HepG2 (cell line): Measurements from ENCODE around the gene ZNF277. TPM values are rescaled to one million over a fixed set of nuclear protein-coding genes. Genes with fewer than 3 reads are reported as not detected.

Experiments
- JUND ChIP-seq: sonication (generic); formaldehyde crosslinking; IDR thresholded peaks from 2 replicates; pipeline ENCODE4 v1.8.0; 2022; ENCODE audit warnings: mild to moderate bottlenecking, missing genetic modification reagents
- POLR2AphosphoS5 ChIP-seq: IDR thresholded peaks from 2 replicates; pipeline ENCODE4 v1.6.1; 2012; ENCODE audit warnings: low read depth, low read length
- RARG ChIP-seq: sonication (generic); formaldehyde crosslinking; IDR thresholded peaks from 2 replicates; pipeline ENCODE4 v1.4.0; 2020; ENCODE audit warnings: low read depth, mild to moderate bottlenecking, missing genetic modification reagents
- SOX13 ChIP-seq, 3 experiments: fragments of 450-650 bp in 1 of 3; sonication (generic) in 1 of 3; formaldehyde crosslinking in 1 of 3; IDR thresholded peaks in 2 of 3; conservative IDR thresholded peaks in 1 of 3; 2 replicates each; pipeline versions ENCODE4 v1.5.0 to v1.6.1; 2016 to 2020; ENCODE audit warnings: antibody characterized with exemption in 1 of 3, mild to moderate bottlenecking in 1 of 3, missing compliant biosample characterization in 1 of 3, missing genetic modification reagents in 1 of 3, moderate library complexity in 1 of 3
- SP140L ChIP-seq: sonication (generic); formaldehyde crosslinking; IDR thresholded peaks from 2 replicates; pipeline ENCODE4 v1.4.0; 2020; ENCODE audit warnings: missing genetic modification reagents, borderline replicate concordance
- ZNF235 ChIP-seq: sonication (generic); formaldehyde crosslinking; IDR thresholded peaks from 2 replicates; pipeline ENCODE4 v1.8.1; 2023; ENCODE audit warnings: mild to moderate bottlenecking, missing genetic modification reagents, borderline replicate concordance
- polyA plus RNA-seq, 8 experiments: library from polyadenylated mRNA; depleted of rRNA in 3 of 8; stranded (reverse) in 7 of 8; unstranded in 1 of 8; fragments of >200 nt; fragmentation: Illumina TruSeq in 4 of 8; extraction: Trizol in 4 of 8; gene quantifications; 2 replicates each; pipeline versions ENCODE4 v1.2.1 to v1.2.3, GENCODE V29; 2011 to 2016; ENCODE audit warnings: low read depth in 4 of 8, missing spikeins in 1 of 8, mixed read lengths in 1 of 8; ENCODE audit not compliant: insufficient read depth in 1 of 8
- total RNA-seq, 5 experiments: library from RNA; depleted of rRNA; stranded (reverse); fragments of >200 nt; fragmentation: Illumina TruSeq; extraction: Trizol; gene quantifications; 2 replicates each; pipeline ENCODE4 v1.2.3, GENCODE V29; 2016; ENCODE audit warnings: low read depth in 1 of 5
- TF ChIP-seq, protein P1 (sequence below): sonication (generic); formaldehyde crosslinking; IDR thresholded peaks from 2 replicates; pipeline ENCODE4 v1.4.0; 2020; ENCODE audit warnings: missing genetic modification reagents, mild to moderate bottlenecking, borderline replicate concordance
- TF ChIP-seq, protein P2 (sequence below): fragments of 450-650 bp; IDR thresholded peaks from 2 replicates; pipeline ENCODE4 v1.6.1; 2017; ENCODE audit warnings: mild to moderate bottlenecking

ZNF277 gene
- total and polyA plus RNA-seq, 2 of the 13 experiments (the other 11 are each of a cell fraction or from before 2014, with no cell fraction given) = 29.1 to 30.1 TPM

DNA sequence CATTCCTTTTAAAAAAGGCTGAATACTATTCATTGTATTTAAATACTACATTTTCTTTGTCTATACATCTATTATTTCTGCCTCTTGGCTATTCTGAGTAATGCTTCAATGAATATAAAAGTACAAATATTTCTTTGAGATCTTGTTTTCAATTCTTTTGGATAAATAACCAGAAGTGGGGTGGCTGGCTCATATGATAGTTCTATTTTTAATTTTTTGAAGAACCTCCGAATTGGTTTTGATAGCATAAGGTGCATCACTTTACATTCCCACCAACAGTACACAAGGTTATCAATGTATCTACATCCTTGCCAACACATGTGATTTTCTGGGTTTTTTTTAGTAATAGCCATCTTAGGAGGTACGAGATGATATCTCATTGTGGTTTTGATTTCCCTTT lies 72.5 kb downstream of the ZNF277 start (continued):
- TF ChIP-seq SOX13 (IDR thresholded peaks at IDR 0.05) = no peak
- no peak for TF ChIP-seq SOX13 (CRISPR knock-in tag; conservative IDR thresholded peaks at IDR 0.05 in 1 of 2, IDR thresholded peaks at IDR 0.05 in 1 of 2)
- TF ChIP-seq JUND (CRISPR knock-in tag) = no peak
- TF ChIP-seq RARG (CRISPR knock-in tag) = no peak
- no peak for TF ChIP-seq SP140L (CRISPR knock-in tag)
- TF ChIP-seq, protein P1, sequence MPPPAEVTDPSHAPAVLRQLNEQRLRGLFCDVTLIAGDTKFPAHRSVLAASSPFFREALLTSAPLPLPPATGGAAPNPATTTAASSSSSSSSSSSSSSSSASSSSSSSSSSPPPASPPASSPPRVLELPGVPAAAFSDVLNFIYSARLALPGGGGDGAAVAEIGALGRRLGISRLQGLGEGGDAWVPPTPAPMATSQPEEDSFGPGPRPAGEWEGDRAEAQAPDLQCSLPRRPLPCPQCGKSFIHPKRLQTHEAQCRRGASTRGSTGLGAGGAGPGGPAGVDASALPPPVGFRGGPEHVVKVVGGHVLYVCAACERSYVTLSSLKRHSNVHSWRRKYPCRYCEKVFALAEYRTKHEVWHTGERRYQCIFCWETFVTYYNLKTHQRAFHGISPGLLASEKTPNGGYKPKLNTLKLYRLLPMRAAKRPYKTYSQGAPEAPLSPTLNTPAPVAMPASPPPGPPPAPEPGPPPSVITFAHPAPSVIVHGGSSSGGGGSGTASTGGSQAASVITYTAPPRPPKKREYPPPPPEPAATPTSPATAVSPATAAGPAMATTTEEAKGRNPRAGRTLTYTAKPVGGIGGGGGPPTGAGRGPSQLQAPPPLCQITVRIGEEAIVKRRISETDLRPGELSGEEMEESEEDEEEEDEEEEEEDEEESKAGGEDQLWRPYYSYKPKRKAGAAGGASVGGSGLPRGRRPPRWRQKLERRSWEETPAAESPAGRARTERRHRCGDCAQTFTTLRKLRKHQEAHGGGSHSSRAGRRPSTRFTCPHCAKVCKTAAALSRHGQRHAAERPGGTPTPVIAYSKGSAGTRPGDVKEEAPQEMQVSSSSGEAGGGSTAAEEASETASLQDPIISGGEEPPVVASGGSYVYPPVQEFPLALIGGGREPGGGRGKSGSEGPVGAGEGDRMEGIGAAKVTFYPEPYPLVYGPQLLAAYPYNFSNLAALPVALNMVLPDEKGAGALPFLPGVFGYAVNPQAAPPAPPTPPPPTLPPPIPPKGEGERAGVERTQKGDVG (CRISPR knock-in tag) = no peak
- TF ChIP-seq ZNF235 (CRISPR knock-in tag) = no peak
- TF ChIP-seq, protein P2, sequence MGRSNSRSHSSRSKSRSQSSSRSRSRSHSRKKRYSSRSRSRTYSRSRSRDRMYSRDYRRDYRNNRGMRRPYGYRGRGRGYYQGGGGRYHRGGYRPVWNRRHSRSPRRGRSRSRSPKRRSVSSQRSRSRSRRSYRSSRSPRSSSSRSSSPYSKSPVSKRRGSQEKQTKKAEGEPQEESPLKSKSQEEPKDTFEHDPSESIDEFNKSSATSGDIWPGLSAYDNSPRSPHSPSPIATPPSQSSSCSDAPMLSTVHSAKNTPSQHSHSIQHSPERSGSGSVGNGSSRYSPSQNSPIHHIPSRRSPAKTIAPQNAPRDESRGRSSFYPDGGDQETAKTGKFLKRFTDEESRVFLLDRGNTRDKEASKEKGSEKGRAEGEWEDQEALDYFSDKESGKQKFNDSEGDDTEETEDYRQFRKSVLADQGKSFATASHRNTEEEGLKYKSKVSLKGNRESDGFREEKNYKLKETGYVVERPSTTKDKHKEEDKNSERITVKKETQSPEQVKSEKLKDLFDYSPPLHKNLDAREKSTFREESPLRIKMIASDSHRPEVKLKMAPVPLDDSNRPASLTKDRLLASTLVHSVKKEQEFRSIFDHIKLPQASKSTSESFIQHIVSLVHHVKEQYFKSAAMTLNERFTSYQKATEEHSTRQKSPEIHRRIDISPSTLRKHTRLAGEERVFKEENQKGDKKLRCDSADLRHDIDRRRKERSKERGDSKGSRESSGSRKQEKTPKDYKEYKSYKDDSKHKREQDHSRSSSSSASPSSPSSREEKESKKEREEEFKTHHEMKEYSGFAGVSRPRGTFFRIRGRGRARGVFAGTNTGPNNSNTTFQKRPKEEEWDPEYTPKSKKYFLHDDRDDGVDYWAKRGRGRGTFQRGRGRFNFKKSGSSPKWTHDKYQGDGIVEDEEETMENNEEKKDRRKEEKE = no peak
- no peak for TF ChIP-seq POLR2AphosphoS5
